Skeletal muscle tissue (tissue), 4 donors: ENCODE results near the gene GABPB2. TPM values are rescaled to one million over a fixed set of nuclear protein-coding genes. Genes with fewer than 3 reads are reported as not detected.

Experiments
- H3K27ac ChIP-seq: one replicate; pipeline ENCODE4 v1.7.0; 2013; ENCODE audit warnings: mild to moderate bottlenecking, low read depth, low read length, inconsistent platforms
- H3K27me3 ChIP-seq, 3 donors: one replicate each; pipeline ENCODE4 v1.7.0; 2013; ENCODE audit warnings: low read length in 3 of 3; ENCODE audit not compliant: control insufficient read depth in 3 of 3, insufficient read depth in 3 of 3
- H3K36me3 ChIP-seq, 3 donors: one replicate each; pipeline ENCODE4 v1.7.0; 2013; ENCODE audit warnings: low read length in 3 of 3; ENCODE audit not compliant: control insufficient read depth in 3 of 3, insufficient read depth in 3 of 3
- H3K4me1 ChIP-seq, 3 donors: one replicate each; pipeline ENCODE4 v1.7.0; 2013; ENCODE audit warnings: low read length in 3 of 3, mild to moderate bottlenecking in 3 of 3; ENCODE audit not compliant: control insufficient read depth in 3 of 3, insufficient read depth in 3 of 3
- H3K4me3 ChIP-seq, 3 donors: one replicate each; pipeline ENCODE4 v1.7.0; 2013; ENCODE audit warnings: low read length in 3 of 3
- H3K9ac ChIP-seq, 3 donors: one replicate each; pipeline ENCODE4 v1.7.0; 2013; ENCODE audit warnings: low read length in 3 of 3, mild to moderate bottlenecking in 3 of 3, moderate library complexity in 2 of 3, low read depth in 1 of 3
- H3K9me3 ChIP-seq, 3 donors: one replicate each; pipeline ENCODE4 v1.7.0; 2013; ENCODE audit warnings: low read length in 3 of 3; ENCODE audit not compliant: control insufficient read depth in 3 of 3
- total RNA-seq: library from RNA; depleted of rRNA; stranded (reverse); fragments of >200 nt; gene quantifications from one replicate; pipeline ENCODE4 v1.2.3, GENCODE V29; 2014
- donor health status: Osteomylitis.

Gene GABPB2
- total RNA-seq, 1 donor from 2014 or later: 7.8 TPM

GRCh38 chr1:151157067-151157531, 86.5 kb downstream of the GABPB2 start:
- H3K4me1 ChIP-seq: peaks cover 7 to 27% (median 13%) of the 10 kb centered on the region in 3 donors
- peak overlapping the region; percentile 7 for H3K27ac ChIP-seq
- peak overlapping the region in 1 of 3 donors; percentile 2 for H3K9ac ChIP-seq
- H3K4me3 ChIP-seq: peak overlapping the region; percentile 22 to 54 (median 41)
- H3K36me3 ChIP-seq: peaks cover 26 to 40% (median 26%) of the 10 kb centered on the region in 3 donors
- no peaks in the 10 kb centered on the region for H3K9me3 ChIP-seq
- H3K27me3 ChIP-seq: no peaks in the 10 kb centered on the region

- Histone ChIP-seq H3K27ac (peak overlapping the region; percentile 5), H3K9ac (no peak overlapping the region), H3K27me3 (no peaks in the 10 kb centered on the region), H3K9me3 (no peaks in the 10 kb centered on the region), H3K36me3 (peaks cover 26 to 43% (median 26%) of the 10 kb centered on the region in 3 donors), H3K4me3 (no peak overlapping the region), H3K4me1 (peaks cover 7 to 27% (median 13%) of the 10 kb centered on the region in 3 donors)
Observed at GRCh38 chr1:151158326-151158725, 87.8 kb downstream of the GABPB2 start.

GRCh38 chr1:151158751-151159251, 88.2 kb downstream of the GABPB2 start:
- no peaks in the 10 kb centered on the region for H3K27me3 ChIP-seq
- H3K27ac ChIP-seq: peak overlapping the region; percentile 5
- H3K9ac ChIP-seq: no peak overlapping the region
- no peaks in the 10 kb centered on the region for H3K9me3 ChIP-seq
- H3K4me3 ChIP-seq: no peak overlapping the region
- H3K36me3 ChIP-seq: peaks cover 26 to 43% (median 26%) of the 10 kb centered on the region in 3 donors
- H3K4me1 ChIP-seq: peaks cover 7 to 30% (median 13%) of the 10 kb centered on the region in 3 donors

- Histone ChIP-seq H3K27me3 (no peaks in the 10 kb centered on the region), H3K9me3 (no peaks in the 10 kb centered on the region), H3K4me1 (peaks cover 12 to 35% (median 17%) of the 10 kb centered on the region in 3 donors), H3K27ac (peak overlapping the region; percentile 5), H3K4me3 (no peak overlapping the region), H3K36me3 (peaks cover 26 to 43% (median 26%) of the 10 kb centered on the region in 3 donors), H3K9ac (peak overlapping the region in 1 of 3 donors; percentile 45)
Observed at GRCh38 chr1:151159373-151159772, 88.8 kb downstream of the GABPB2 start.

- H3K27me3 ChIP-seq: no peaks in the 10 kb centered on the region
- H3K27ac ChIP-seq: peak overlapping the region; percentile 89
- H3K4me3 ChIP-seq: peak overlapping the region; percentile 83 to 99 (median 99)
- peaks cover 22 to 35% (median 23%) of the 10 kb centered on the region in 3 donors for H3K36me3 ChIP-seq
- no peaks in the 10 kb centered on the region for H3K9me3 ChIP-seq
- H3K4me1 ChIP-seq: peaks cover 38 to 49% (median 39%) of the 10 kb centered on the region in 3 donors
- peak overlapping the region; percentile 83 to 97 (median 90) for H3K9ac ChIP-seq
Observed at GRCh38 chr1:151164732-151165280, 94.2 kb downstream of the GABPB2 start.

- Histone ChIP-seq H3K9ac (peak overlapping the region; percentile 83 to 97 (median 90)), H3K4me1 (peaks cover 42 to 54% (median 42%) of the 10 kb centered on the region in 3 donors), H3K36me3 (peaks cover 22 to 35% (median 23%) of the 10 kb centered on the region in 3 donors)
Observed at GRCh38 chr1:151165281-151165737, 94.7 kb downstream of the GABPB2 start.

GRCh38 chr1:151165738-151166504, 95.4 kb downstream of the GABPB2 start, which contains the start of the genes LYSMD1 and SCNM1:
Gene LYSMD1, minus strand, starts transcription at chr1:151165902. Its CDS starts 644 bp downstream, at chr1:151165258.
Gene SCNM1, plus strand, starts transcription at chr1:151166144. Its CDS starts 9 bp downstream, at chr1:151166153.
- Histone ChIP-seq H3K36me3 (peaks cover 16 to 34% (median 23%) of the 10 kb centered on the region in 3 donors), H3K27ac (peak within 1 kb of the TSS; percentile 89), H3K4me1 (peaks cover 44 to 54% (median 44%) of the 10 kb centered on the region in 3 donors), H3K27me3 (no peaks in the 10 kb centered on the region), H3K9ac (peak within 1 kb of the TSS; percentile 90 to 97 (median 95)), H3K9me3 (no peaks in the 10 kb centered on the region), H3K4me3 (peak within 1 kb of the TSS; percentile 83 to 99 (median 99))

More at GRCh38 chr1:151165281-151165737, 94.7 kb downstream of the GABPB2 start:
- no peaks in the 10 kb centered on the region for H3K27me3 ChIP-seq
- no peaks in the 10 kb centered on the region for H3K9me3 ChIP-seq
- peak overlapping the region; percentile 83 to 99 (median 99) for H3K4me3 ChIP-seq
- H3K27ac ChIP-seq: peak overlapping the region; percentile 89

- peaks cover 19 to 37% (median 26%) of the 10 kb centered on the region in 3 donors for H3K36me3 ChIP-seq
- peaks cover 49 to 60% (median 50%) of the 10 kb centered on the region in 3 donors for H3K4me1 ChIP-seq
- peak overlapping the region; percentile 79 for H3K27ac ChIP-seq
Observed at GRCh38 chr1:151166505-151166956, 96.0 kb downstream of the GABPB2 start.

GRCh38 chr1:151167116-151167515, 96.6 kb downstream of the GABPB2 start:
- no peaks in the 10 kb centered on the region for H3K27me3 ChIP-seq
- H3K36me3 ChIP-seq: peaks cover 19 to 34% (median 26%) of the 10 kb centered on the region in 3 donors
- H3K27ac ChIP-seq: peak overlapping the region; percentile 79
- peak overlapping the region; percentile 82 to 97 (median 95) for H3K9ac ChIP-seq
- H3K9me3 ChIP-seq: no peaks in the 10 kb centered on the region
- H3K4me3 ChIP-seq: peak overlapping the region; percentile 83 to 99 (median 99)
- peaks cover 55 to 65% (median 56%) of the 10 kb centered on the region in 3 donors for H3K4me1 ChIP-seq

More at GRCh38 chr1:151166505-151166956, 96.0 kb downstream of the GABPB2 start:
- H3K27me3 ChIP-seq: no peaks in the 10 kb centered on the region
- H3K9me3 ChIP-seq: no peaks in the 10 kb centered on the region
- peak overlapping the region; percentile 83 to 99 (median 99) for H3K4me3 ChIP-seq
- peak overlapping the region; percentile 82 to 97 (median 95) for H3K9ac ChIP-seq
